SH-SY5Y (cell line): ENCODE measurements around the gene DPH1.

ENCODE experiments used
- GATA2 ChIP-seq: IDR thresholded peaks from 2 replicates; pipeline ENCODE4 v1.6.1; 2011; ENCODE audit warnings: mild to moderate bottlenecking, low read depth, low read length
- GATA3 ChIP-seq: IDR thresholded peaks from 2 replicates; pipeline ENCODE4 v1.6.1; 2011; ENCODE audit warnings: low read depth, mild to moderate bottlenecking, low read length, moderate library complexity

DNA sequence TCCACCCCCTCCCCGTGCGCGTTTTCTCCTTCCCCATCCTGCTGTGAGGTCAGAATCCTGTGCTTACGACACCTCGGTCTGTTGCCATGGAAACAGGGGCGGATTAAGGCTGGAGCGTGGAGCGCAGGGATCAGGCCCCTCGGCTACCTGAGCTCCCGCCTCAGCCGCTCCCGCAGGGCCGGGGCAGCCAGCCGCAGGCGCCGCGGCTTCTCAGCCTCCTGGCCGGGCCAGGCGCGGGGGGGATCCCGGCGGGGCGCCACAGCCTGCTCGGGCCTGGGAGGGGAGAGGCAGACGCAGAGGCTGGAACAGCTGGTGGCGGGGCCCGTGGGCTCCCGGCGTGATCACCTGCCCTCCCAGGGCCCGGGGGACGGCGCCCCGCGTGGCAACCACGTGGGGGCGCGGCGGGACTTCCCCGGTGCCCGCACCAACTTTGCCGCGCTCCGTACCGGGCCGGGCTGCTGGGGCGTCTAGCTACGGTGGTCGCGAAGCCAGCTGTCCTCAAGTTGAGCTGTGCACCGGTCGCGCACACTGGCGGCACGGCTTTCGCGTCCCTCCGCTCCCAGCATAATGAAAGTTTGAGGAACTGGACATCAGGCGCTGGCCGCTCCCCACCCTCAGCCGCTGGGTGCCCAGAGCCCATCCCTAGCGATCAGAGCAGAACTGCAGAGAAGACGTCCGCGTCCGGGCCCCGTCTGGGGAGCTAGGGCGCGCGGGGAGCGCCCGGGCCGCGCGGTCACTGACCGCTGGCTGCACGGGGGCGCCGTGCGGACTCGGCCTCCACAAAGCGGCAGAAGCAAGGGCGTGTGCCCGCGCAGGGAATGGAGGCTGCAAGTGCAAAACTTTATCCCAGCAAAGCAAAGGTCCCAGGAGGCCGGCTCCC is 6.0 kb upstream of the DPH1 start:
- TF ChIP-seq GATA3 (no peak), GATA2 (no peak)
